A549 (cell line): Measurements from ENCODE around the gene TMEM19.
"Not testable (repeated sequence)": the region's sequence is repeated elsewhere in the genome, so short reads cannot be mapped to it uniquely, and the experiment has no call there.

ENCODE experiments used
- CBX2 ChIP-seq: fragments of 200-600 bp; sonication (generic); IDR thresholded peaks from 2 replicates; pipeline ENCODE4 v1.6.1; 2016; ENCODE audit warnings: low read depth, mild to moderate bottlenecking, borderline replicate concordance
- MAFK ChIP-seq: fragments of 450-650 bp; IDR thresholded peaks from 2 replicates; pipeline ENCODE4 v1.6.1; 2014; ENCODE audit not compliant: partially characterized antibody
- MYC ChIP-seq: IDR thresholded peaks from 2 replicates; pipeline ENCODE4 v1.6.1; 2012; ENCODE audit warnings: mild to moderate bottlenecking, inconsistent platforms, low read length, improper control_type of control experiment, borderline replicate concordance
- POLR2A ChIP-seq: IDR thresholded peaks from 2 replicates; pipeline ENCODE4 v1.6.1; 2012; ENCODE audit warnings: mild to moderate bottlenecking, low read length
- TF ChIP-seq, protein P1 (sequence below): fragments of >200 bp; sonication (Bioruptor Twin); formaldehyde crosslinking; IDR thresholded peaks from 3 replicates; pipeline ENCODE4 v1.5.1; 2016

DNA sequence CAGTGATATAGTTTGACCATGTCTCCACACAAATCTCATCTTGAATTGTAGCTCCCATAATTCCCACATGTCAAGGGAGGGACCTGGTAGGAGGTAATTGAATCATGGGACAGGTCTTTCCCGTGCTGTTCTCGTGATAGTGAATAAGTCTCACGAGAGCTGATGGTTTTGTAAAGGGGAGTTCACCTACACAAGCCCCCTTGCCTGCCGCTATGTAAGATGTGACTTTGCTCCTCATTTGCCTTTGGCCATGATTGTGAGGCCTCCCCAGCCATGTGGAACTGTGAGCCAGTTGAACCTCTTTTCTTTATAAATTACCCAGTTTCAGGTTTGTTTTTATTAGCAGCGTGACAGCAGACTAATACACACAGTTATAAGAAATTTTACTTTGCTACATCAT lies 7.8 kb downstream of the TMEM19 start:
- TF ChIP-seq MYC, CBX2, POLR2A, MAFK: not testable (repeated sequence)
- TF ChIP-seq, protein P1, sequence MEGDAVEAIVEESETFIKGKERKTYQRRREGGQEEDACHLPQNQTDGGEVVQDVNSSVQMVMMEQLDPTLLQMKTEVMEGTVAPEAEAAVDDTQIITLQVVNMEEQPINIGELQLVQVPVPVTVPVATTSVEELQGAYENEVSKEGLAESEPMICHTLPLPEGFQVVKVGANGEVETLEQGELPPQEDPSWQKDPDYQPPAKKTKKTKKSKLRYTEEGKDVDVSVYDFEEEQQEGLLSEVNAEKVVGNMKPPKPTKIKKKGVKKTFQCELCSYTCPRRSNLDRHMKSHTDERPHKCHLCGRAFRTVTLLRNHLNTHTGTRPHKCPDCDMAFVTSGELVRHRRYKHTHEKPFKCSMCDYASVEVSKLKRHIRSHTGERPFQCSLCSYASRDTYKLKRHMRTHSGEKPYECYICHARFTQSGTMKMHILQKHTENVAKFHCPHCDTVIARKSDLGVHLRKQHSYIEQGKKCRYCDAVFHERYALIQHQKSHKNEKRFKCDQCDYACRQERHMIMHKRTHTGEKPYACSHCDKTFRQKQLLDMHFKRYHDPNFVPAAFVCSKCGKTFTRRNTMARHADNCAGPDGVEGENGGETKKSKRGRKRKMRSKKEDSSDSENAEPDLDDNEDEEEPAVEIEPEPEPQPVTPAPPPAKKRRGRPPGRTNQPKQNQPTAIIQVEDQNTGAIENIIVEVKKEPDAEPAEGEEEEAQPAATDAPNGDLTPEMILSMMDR: not testable (repeated sequence)
